ENCODE measurements around the gene UFD1. TPM values are rescaled to one million over a fixed set of nuclear protein-coding genes. Genes with fewer than 3 reads are reported as not detected.

The UFD1 gene
- total RNA-seq, 4 donors from 2014 or later, result 33.0 to 57.4 (median 45.6) TPM

DNA sequence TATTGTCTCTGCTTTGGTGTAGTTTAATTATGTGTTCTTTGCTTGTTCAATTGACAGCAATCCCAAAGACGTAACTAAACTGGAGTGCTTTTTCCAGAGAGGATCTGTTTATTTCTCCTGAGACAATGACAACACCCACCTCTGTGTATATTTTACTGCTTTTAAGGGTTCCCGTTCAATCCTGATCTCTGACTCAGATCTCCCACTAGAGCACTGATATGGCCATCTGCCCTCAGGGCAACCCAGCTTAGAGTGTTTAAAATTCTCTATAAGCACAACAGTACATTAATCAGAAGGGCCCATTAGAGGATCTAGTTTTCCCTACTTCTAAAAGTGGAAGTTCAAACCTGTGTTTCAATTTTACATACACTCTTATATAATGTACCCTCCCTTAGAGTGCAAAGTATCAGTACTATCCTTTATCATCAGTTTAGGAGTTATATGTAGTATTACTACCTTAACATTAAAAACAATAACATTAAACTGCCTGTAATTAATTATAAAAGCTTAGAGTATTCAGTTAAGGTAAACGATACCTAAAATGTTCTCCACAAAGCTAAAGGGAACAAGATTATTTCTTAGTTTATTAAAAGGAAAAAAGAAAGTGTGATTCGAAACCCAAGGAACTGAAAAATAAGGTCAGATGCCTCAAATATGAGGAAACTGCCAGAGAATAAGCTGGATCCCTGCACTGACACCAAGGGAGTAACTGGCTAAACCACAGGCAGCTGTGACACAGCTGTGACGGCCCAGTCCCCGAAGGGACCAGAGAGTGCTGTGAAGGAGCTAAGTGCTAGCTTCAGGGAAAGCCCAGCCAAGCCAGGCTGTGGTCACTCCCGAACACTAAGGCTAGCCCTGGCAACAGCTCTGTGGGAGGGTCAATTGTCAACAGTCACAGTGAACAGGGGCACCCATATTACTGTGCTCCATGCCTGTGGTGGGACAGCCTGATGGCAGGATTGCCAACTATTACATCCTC, 15.2 kb downstream of the UFD1 start:
- Histone ChIP-seq H3K36me3 (peaks cover 24 to 100% (median 45%) of the 10 kb centered on the region in 3 donors), H3K4me3 (no peak overlapping the region), H3K27ac (no peak overlapping the region), H3K27me3 (no peaks in the 10 kb centered on the region), H3K4me1 (no peaks in the 10 kb centered on the region), H3K9me3 (no peaks in the 10 kb centered on the region)
- intact Hi-C loops (cut with DNase I), result no loop called here
- WGBS, 2 donors, result 69 to 74% methylated on average over 6 to 7 of the region's 7 CpGs
- no peak for TF ChIP-seq POLR2A (IDR thresholded peaks at IDR 0.05)
- TF ChIP-seq, protein P1, sequence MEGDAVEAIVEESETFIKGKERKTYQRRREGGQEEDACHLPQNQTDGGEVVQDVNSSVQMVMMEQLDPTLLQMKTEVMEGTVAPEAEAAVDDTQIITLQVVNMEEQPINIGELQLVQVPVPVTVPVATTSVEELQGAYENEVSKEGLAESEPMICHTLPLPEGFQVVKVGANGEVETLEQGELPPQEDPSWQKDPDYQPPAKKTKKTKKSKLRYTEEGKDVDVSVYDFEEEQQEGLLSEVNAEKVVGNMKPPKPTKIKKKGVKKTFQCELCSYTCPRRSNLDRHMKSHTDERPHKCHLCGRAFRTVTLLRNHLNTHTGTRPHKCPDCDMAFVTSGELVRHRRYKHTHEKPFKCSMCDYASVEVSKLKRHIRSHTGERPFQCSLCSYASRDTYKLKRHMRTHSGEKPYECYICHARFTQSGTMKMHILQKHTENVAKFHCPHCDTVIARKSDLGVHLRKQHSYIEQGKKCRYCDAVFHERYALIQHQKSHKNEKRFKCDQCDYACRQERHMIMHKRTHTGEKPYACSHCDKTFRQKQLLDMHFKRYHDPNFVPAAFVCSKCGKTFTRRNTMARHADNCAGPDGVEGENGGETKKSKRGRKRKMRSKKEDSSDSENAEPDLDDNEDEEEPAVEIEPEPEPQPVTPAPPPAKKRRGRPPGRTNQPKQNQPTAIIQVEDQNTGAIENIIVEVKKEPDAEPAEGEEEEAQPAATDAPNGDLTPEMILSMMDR (IDR thresholded peaks at IDR 0.05), result no peak
- DNase-seq, result no peak

DNA sequence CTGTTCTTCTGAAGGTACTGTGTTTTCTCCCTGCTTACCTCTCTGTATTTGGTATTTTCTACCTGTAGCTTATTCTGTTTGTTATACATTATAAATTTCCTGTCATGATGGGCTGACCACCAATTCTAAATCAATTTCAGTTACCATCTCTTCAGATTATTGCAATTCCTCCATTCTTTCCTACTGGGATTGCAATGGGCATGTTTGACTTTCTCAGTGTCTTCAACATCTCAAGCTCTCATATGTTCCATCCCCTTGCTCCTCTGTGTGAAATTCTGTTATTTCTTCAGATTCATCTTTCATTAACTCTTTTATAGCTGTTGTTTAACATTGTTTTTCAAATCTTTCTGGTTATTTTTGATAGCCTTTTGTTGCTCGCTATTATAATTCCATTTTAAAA, 16.0 kb downstream of the UFD1 start:
- peaks cover 19 to 100% (median 37%) of the 10 kb centered on the region in 3 donors for H3K36me3 ChIP-seq
- TF ChIP-seq, protein P1 (IDR thresholded peaks at IDR 0.05), result no peak
- no peak for DNase-seq
- intact Hi-C loops (cut with DNase I), result no loop called here
- no peak overlapping the region for H3K4me3 ChIP-seq
- no peaks in the 10 kb centered on the region for H3K27me3 ChIP-seq
- H3K9me3 ChIP-seq, result no peaks in the 10 kb centered on the region
- H3K27ac ChIP-seq, result no peak overlapping the region
- H3K4me1 ChIP-seq, result no peaks in the 10 kb centered on the region
- 96 to 100% methylated on average over 1 of the region's 1 CpG for WGBS, 2 donors

GRCh38 chr22:19461506-19461905, 17.5 kb downstream of the UFD1 start:
- Histone ChIP-seq H3K9me3 (no peaks in the 10 kb centered on the region), H3K27me3 (no peaks in the 10 kb centered on the region), H3K27ac (no peak overlapping the region), H3K36me3 (peaks cover 17 to 100% (median 25%) of the 10 kb centered on the region in 3 donors), H3K4me3 (no peak overlapping the region), H3K4me1 (no peaks in the 10 kb centered on the region)
- intact Hi-C loops (cut with DNase I), result no loop called here
- WGBS, 2 donors, result 85 to 94% methylated on average over 1 of the region's 1 CpG
- DNase-seq, result no peak
- no peak for TF ChIP-seq POLR2A (IDR thresholded peaks at IDR 0.05)
- TF ChIP-seq, protein P1 (IDR thresholded peaks at IDR 0.05), result no peak

DNA sequence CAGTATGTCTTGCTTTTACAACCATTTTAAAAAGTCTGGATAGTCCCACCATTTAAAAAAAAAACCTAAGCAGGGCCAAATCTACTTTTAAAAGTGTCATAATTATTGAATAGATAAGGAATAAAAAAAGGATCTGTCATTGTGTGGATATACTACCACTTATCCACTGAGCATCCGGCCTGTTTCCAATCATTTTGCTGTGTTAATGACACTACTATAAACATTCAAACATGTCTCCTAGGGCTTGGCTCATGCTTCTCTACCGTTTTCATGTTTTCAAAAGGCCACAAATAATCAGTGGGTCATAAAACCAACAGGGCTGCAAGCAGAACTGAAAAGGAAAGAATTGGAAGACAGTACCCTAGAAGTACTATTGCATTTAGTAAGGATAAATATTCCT, 19.0 kb downstream of the UFD1 start:
- 71 to 81% methylated on average over 2 of the region's 2 CpGs for whole genome bisulfite sequencing, 2 donors
- TF ChIP-seq, protein P1 (IDR thresholded peaks at IDR 0.05), result no peak
- TF ChIP-seq POLR2A (IDR thresholded peaks at IDR 0.05), result no peak
- H3K9me3 ChIP-seq, result no peaks in the 10 kb centered on the region
- intact Hi-C loops (cut with DNase I), result no loop called here
- no peaks in the 10 kb centered on the region for H3K4me1 ChIP-seq
- no peak overlapping the region for H3K27ac ChIP-seq
- peaks cover 21 to 100% (median 32%) of the 10 kb centered on the region in 3 donors for H3K36me3 ChIP-seq
- no peaks in the 10 kb centered on the region for H3K27me3 ChIP-seq
- no peak overlapping the region for H3K4me3 ChIP-seq
- no peak for DNase-seq

GRCh38 chr22:19457828-19458428, 21.1 kb downstream of the UFD1 start:
- Histone ChIP-seq H3K9me3 (no peaks in the 10 kb centered on the region), H3K4me1 (no peaks in the 10 kb centered on the region), H3K27me3 (no peaks in the 10 kb centered on the region), H3K4me3 (no peak overlapping the region), H3K36me3 (peaks cover 26 to 100% (median 40%) of the 10 kb centered on the region in 3 donors), H3K27ac (no peak overlapping the region)
- intact Hi-C loops (cut with DNase I), result no loop called here
- TF ChIP-seq POLR2A (IDR thresholded peaks at IDR 0.05), result no peak
- TF ChIP-seq, protein P1 (IDR thresholded peaks at IDR 0.05), result no peak
- 93 to 98% methylated on average over 4 to 6 of the region's 8 CpGs for WGBS, 2 donors
- DNase-seq, result no peak

Data from esophagus squamous epithelium (tissue), 5 donors.